ENCODE data around the gene CFL2.

Gene CFL2

GRCh38 chr14:34678306-34678705 is 36.1 kb downstream of the CFL2 start:
- no peak for DNase-seq (ENCODE audit: low read depth)
- in situ Hi-C loops (cut with HindIII; ENCODE audit: low sequenced_read_pairs), result no loop called here
- TF ChIP-seq, protein P1, sequence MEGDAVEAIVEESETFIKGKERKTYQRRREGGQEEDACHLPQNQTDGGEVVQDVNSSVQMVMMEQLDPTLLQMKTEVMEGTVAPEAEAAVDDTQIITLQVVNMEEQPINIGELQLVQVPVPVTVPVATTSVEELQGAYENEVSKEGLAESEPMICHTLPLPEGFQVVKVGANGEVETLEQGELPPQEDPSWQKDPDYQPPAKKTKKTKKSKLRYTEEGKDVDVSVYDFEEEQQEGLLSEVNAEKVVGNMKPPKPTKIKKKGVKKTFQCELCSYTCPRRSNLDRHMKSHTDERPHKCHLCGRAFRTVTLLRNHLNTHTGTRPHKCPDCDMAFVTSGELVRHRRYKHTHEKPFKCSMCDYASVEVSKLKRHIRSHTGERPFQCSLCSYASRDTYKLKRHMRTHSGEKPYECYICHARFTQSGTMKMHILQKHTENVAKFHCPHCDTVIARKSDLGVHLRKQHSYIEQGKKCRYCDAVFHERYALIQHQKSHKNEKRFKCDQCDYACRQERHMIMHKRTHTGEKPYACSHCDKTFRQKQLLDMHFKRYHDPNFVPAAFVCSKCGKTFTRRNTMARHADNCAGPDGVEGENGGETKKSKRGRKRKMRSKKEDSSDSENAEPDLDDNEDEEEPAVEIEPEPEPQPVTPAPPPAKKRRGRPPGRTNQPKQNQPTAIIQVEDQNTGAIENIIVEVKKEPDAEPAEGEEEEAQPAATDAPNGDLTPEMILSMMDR (IDR thresholded peaks at IDR 0.05; ENCODE audit: low read depth, low read length, missing control alignments), result no peak
- H3K4me3 ChIP-seq (ENCODE audit: low read depth, low read length), result no peak overlapping the region

- H3K4me3 ChIP-seq (ENCODE audit: low read depth, low read length), result no peak overlapping the region
- in situ Hi-C loops (cut with HindIII; ENCODE audit: low sequenced_read_pairs), result no loop called here
- TF ChIP-seq, protein P1 (IDR thresholded peaks at IDR 0.05; ENCODE audit: low read depth, low read length, missing control alignments), result no peak
- DNase-seq (ENCODE audit: low read depth), result no peak
Observed at GRCh38 chr14:34676516-34677211, 37.7 kb downstream of the CFL2 start.

DNA sequence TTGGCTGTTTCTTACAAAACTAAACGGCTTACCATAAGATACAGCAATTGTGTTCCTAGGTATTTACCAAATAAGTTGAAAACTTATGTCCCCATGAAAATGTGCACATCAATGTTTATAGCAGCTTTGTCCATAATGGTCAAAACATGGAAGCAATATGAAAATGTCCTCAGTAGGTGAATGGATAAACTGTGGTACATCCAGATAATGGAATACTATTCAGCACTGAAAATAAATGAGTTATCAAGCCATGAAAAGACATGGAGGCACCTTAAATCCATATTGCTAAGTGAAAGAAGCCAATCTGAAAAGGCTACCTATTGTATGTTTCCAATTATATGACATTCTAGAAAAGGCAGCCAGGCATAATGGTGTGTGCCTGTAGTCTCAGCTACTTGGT is 40.7 kb downstream of the CFL2 start:
- no peak overlapping the region for H3K4me3 ChIP-seq (ENCODE audit: low read depth, low read length)
- DNase-seq (ENCODE audit: low read depth), result no peak

DNA sequence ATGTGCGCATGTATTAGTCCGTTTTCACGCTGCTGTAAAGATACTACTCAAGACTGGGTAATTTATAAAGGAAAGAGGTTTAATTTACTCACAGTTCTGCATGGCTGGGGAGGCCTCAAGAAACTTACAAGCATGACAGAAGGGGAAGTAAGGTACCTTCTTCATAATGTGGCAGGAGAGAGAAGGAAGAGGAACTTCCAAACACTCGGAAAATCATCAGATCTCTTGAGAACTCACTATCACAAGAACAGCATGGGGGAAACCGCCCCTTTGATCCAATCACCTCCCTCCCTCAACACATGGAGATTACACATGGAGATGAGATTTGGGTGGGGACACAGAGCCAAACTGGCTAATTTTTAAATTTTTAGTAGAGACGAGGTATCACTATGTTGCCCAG is 42.7 kb downstream of the CFL2 start:
- in situ Hi-C loops (cut with HindIII; ENCODE audit: low sequenced_read_pairs), result no loop called here

More for the DNA sequence above, 40.7 kb downstream of the CFL2 start:
- TF ChIP-seq, protein P1 (IDR thresholded peaks at IDR 0.05; ENCODE audit: low read depth, low read length, missing control alignments), result no peak
- in situ Hi-C loops (cut with HindIII; ENCODE audit: low sequenced_read_pairs), result no loop called here

GRCh38 chr14:34668111-34668510 is 46.3 kb downstream of the CFL2 start:
- no peak for DNase-seq (ENCODE audit: low read depth)
- in situ Hi-C loops (cut with HindIII; ENCODE audit: low sequenced_read_pairs), result no loop called here
- no peak overlapping the region for H3K4me3 ChIP-seq (ENCODE audit: low read depth, low read length)
- TF ChIP-seq, protein P1 (IDR thresholded peaks at IDR 0.05; ENCODE audit: low read depth, low read length, missing control alignments), result no peak

More for the DNA sequence above, 42.7 kb downstream of the CFL2 start:
- H3K4me3 ChIP-seq (ENCODE audit: low read depth, low read length), result no peak overlapping the region
- no peak for DNase-seq (ENCODE audit: low read depth)
- TF ChIP-seq, protein P1 (IDR thresholded peaks at IDR 0.05; ENCODE audit: low read depth, low read length, missing control alignments), result no peak

DNA sequence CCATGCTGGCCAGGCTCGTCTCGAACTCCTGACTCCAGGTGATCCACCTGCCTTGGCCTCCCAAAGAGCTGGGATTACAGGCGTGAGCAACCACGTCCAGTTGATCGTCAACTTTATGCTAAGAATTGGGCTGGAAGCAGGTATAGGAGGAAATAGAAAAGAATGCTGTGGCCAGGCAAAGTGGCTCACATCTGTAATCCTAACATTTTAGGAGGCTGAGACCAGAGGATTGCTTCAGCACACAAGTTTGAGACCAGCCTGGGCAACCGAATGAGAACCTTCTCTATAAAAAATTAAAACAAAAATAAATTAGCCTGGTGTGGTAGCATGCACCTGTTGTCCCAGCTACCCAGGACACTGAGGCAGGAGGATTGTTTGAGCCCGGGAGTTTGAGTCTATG is 47.4 kb downstream of the CFL2 start:
- no peak for DNase-seq (ENCODE audit: low read depth)
- in situ Hi-C loops (cut with HindIII; ENCODE audit: low sequenced_read_pairs), result no loop called here
- H3K4me3 ChIP-seq (ENCODE audit: low read depth, low read length), result no peak overlapping the region
- TF ChIP-seq, protein P1 (IDR thresholded peaks at IDR 0.05; ENCODE audit: low read depth, low read length, missing control alignments), result no peak
